ENCODE measurements around the gene ZSWIM1.

ZSWIM1 gene

DNA sequence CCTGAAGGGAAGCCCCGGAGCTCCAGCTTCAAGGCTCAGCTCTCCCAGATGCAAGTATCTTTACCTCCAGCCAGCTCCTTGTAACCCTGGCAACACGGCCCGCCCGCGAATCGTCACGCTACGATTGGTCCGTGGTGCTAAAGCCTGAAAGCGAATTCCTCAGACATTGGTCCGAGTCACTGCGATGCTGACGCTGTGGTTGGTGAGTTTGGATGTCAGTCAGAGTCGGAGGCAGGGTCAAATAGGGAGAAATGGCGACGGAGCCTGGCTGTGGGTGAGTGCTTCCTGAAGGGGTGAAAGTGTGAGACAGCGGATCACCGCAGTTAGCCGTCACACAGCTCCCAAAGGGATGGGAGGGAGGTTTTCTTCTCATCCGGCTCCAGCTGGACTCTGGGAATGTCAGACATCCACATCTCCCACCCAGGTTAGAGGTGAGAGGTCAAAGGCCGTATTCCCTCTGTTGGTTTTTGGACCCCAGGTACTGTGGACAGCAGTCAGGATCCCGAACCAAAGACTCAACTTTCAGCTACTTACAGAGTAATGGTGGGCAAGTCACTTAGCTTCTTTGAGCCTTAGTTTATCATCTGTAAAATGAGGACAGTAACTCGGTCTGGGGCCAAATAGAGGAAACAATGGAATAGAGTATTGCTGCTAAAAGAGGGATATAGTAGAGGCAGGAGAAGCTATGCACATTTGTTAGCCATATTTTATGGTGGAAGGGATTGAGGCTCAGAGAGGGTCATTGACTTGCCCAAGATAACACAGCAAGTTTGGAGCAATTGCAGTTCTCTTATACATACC is at the start of gene ZSWIM1:
TSS of gene ZSWIM1 (plus strand) at position 240 of the 801 bp plus-strand sequence. CDS start 1,366 bp downstream, outside the sequence.
- H3K4me1 ChIP-seq (ENCODE audit: control insufficient read depth in 1 of 2, insufficient read depth in 1 of 2, low read depth in 1 of 2, low read length in 1 of 2) = peaks cover 8 to 12% of the 10 kb centered on the region in 2 experiments
- TF ChIP-seq, protein P1, sequence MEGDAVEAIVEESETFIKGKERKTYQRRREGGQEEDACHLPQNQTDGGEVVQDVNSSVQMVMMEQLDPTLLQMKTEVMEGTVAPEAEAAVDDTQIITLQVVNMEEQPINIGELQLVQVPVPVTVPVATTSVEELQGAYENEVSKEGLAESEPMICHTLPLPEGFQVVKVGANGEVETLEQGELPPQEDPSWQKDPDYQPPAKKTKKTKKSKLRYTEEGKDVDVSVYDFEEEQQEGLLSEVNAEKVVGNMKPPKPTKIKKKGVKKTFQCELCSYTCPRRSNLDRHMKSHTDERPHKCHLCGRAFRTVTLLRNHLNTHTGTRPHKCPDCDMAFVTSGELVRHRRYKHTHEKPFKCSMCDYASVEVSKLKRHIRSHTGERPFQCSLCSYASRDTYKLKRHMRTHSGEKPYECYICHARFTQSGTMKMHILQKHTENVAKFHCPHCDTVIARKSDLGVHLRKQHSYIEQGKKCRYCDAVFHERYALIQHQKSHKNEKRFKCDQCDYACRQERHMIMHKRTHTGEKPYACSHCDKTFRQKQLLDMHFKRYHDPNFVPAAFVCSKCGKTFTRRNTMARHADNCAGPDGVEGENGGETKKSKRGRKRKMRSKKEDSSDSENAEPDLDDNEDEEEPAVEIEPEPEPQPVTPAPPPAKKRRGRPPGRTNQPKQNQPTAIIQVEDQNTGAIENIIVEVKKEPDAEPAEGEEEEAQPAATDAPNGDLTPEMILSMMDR (IDR thresholded peaks at IDR 0.05) = no peak
- H3K9me3 ChIP-seq = no peaks in the 10 kb centered on the region
- H3K27ac ChIP-seq = peak within 1 kb of the TSS; percentile 83
- H3K4me3 ChIP-seq (ENCODE audit: low read depth in 1 of 2, low read length in 1 of 2) = peak within 1 kb of the TSS; percentile 69 to 92
- H3K27me3 ChIP-seq = no peaks in the 10 kb centered on the region
- peaks cover 43% of the 10 kb centered on the region for H3K36me3 ChIP-seq

GRCh38 chr20:45832619-45833018 is 48.4 kb upstream of the ZSWIM1 start:
- H3K9me3 ChIP-seq = no peaks in the 10 kb centered on the region
- no peaks in the 10 kb centered on the region for H3K27me3 ChIP-seq
- H3K36me3 ChIP-seq = no peaks in the 10 kb centered on the region
- H3K27ac ChIP-seq = no peak overlapping the region
- H3K4me3 ChIP-seq (ENCODE audit: low read depth in 1 of 2, low read length in 1 of 2) = no peak overlapping the region
- H3K4me1 ChIP-seq (ENCODE audit: control insufficient read depth in 1 of 2, insufficient read depth in 1 of 2, low read depth in 1 of 2, low read length in 1 of 2) = peaks cover 36 to 37% of the 10 kb centered on the region in 2 experiments
- TF ChIP-seq, protein P1 (IDR thresholded peaks at IDR 0.05) = no peak

DNA sequence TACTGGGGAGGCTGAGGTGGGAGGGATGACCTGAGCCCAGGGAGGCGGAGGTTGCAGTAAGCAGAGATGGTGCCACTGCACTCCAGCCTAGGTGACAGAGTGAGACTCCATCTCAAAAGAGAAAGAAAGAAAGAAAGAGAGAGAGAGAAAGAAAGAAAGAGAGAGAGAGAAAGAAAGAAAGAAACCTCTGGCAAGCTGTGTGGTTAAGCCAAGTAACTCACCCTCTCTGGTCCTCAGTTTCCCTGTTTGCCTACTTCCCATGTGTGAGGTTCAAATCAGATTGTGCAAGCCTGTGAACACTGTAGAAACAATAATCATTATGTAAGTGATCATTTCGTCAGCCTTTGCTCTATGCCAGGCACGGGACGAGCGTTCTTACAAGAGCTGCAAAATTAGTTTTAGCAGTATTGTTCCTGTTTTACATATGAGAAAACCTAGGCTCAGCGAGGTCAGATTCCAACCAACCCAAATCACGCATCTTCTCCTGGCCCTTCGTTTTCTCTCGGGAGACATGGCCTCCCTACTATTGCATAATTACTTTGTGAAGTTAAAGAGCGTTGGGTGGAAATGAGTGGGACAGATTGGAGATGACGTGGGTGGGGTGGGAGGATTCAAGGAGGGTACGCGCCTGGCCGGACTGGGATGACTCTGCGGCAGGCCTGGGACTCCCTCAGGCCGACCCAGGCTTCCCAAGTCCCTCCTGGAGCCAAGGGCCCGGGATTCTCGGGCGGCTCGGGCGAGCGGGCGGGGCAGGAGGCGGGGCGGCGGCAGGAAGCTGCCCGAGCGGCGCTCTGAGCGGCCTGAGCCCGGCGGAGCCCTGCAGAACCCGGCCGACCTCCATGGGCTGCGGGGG is 47.8 kb upstream of the ZSWIM1 start, which contains the start of gene SNX21:
TSS of gene SNX21 (plus strand) at position 770 of the 853 bp plus-strand sequence. CDS start 121 bp downstream, outside the sequence.
- TF ChIP-seq, protein P1 (IDR thresholded peaks at IDR 0.05) = no peak
- Histone ChIP-seq H3K36me3 (peaks cover 1% of the 10 kb centered on the region), H3K27ac (peak within 1 kb of the TSS; percentile 77), H3K9me3 (no peaks in the 10 kb centered on the region), H3K4me3 (ENCODE audit: low read depth in 1 of 2, low read length in 1 of 2) (peak within 1 kb of the TSS; percentile 84 to 90), H3K4me1 (ENCODE audit: control insufficient read depth in 1 of 2, insufficient read depth in 1 of 2, low read depth in 1 of 2, low read length in 1 of 2) (peaks cover 36 to 37% of the 10 kb centered on the region in 2 experiments), H3K27me3 (no peaks in the 10 kb centered on the region)

DNA sequence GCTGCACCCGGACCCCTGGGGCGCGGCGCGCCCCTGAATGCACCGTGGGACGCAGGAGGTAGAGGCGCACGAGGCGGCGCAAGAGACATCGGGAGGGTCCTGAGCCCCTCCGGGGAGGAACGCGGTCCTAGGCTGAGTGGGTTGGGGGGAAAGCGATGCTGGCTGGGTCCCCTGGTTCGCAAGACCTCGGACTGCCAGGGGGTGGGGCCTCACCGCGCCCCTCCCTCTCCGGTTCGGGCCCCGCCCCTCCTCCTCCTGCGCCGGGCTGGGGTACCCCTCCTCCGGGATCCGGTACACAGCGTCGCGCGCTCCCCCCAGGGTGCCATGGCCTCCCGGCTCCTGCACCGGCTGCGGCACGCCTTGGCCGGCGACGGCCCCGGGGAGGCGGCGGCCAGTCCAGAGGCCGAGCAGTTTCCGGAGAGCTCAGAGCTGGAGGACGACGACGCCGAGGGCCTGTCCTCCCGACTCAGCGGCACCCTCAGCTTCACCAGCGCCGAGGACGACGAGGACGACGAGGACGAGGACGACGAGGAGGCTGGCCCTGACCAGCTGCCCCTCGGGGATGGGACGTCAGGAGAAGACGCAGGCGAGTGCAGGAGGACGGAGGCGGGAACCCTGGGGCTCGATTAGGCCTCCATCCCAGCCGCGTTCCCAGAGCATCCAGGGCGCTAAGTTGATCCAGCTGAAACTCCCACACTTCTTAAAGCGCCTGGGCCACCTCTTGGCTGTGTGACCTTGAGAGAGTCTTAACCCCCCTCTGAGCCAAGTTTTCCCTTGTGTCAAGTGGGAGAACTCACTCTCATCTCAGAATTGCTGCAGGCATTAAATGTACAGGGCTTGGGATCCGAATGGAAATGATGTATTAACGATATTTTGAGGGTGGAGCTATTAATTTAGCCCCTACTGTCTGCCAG is 46.9 kb upstream of the ZSWIM1 start:
- H3K36me3 ChIP-seq = peaks cover 4% of the 10 kb centered on the region
- TF ChIP-seq, protein P1 (IDR thresholded peaks at IDR 0.05) = no peak
- H3K4me1 ChIP-seq (ENCODE audit: control insufficient read depth in 1 of 2, insufficient read depth in 1 of 2, low read depth in 1 of 2, low read length in 1 of 2) = peaks cover 36 to 37% of the 10 kb centered on the region in 2 experiments
- H3K27ac ChIP-seq = peak overlapping the region; percentile 77
- peak overlapping the region; percentile 84 to 90 for H3K4me3 ChIP-seq (ENCODE audit: low read depth in 1 of 2, low read length in 1 of 2)
- no peaks in the 10 kb centered on the region for H3K27me3 ChIP-seq
- no peaks in the 10 kb centered on the region for H3K9me3 ChIP-seq

- Histone ChIP-seq H3K4me1 (ENCODE audit: control insufficient read depth in 1 of 2, insufficient read depth in 1 of 2, low read depth in 1 of 2, low read length in 1 of 2) (peaks cover 36 to 37% of the 10 kb centered on the region in 2 experiments), H3K27ac (no peak overlapping the region), H3K9me3 (no peaks in the 10 kb centered on the region), H3K36me3 (peaks cover 4% of the 10 kb centered on the region), H3K27me3 (no peaks in the 10 kb centered on the region), H3K4me3 (ENCODE audit: low read depth in 1 of 2, low read length in 1 of 2) (no peak overlapping the region)
- TF ChIP-seq, protein P1 (IDR thresholded peaks at IDR 0.05) = no peak
Observed at GRCh38 chr20:45834797-45835161, 46.2 kb upstream of the ZSWIM1 start.
